NCI-H1105 treated with DMSO at 0.1 percent for 48 hours (cell line): Measurements from ENCODE around the gene AGBL4.
A peak's percentile ranks its signal among the peaks of the same experiment; 100 is the strongest.

Experiments used
- DNase-seq: peaks from one replicate; lab custom pipeline; 2025; lab: John Stamatoyannopoulos, UW

The AGBL4 gene

GRCh38 chr1:48649880-48650279, 1373.9 kb downstream of the AGBL4 start:
- DNase-seq, result no peak

DNA sequence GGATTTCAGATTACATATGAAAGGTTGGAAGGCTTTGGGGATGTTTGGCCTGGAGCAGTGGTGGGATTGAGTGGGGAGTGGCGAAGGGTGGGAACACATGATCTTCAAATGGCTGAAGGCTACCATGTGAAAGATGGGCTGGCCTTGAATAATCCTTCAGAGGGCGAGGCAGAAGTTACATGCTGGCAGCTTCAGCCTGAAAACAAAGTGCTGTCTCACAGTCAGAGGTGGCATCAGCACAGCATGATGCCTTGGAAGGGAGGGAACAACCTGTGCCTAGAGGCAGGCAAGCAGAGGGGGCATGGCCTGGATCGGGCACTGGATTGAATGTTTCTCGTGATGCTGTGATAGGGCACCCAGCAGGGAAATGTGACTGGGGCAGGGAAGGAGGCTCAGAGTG, 1377.9 kb downstream of the AGBL4 start:
- no peak for DNase-seq

- peak; percentile 71 for DNase-seq
Measured at GRCh38 chr1:48644905-48645605, 1378.7 kb downstream of the AGBL4 start.

DNA sequence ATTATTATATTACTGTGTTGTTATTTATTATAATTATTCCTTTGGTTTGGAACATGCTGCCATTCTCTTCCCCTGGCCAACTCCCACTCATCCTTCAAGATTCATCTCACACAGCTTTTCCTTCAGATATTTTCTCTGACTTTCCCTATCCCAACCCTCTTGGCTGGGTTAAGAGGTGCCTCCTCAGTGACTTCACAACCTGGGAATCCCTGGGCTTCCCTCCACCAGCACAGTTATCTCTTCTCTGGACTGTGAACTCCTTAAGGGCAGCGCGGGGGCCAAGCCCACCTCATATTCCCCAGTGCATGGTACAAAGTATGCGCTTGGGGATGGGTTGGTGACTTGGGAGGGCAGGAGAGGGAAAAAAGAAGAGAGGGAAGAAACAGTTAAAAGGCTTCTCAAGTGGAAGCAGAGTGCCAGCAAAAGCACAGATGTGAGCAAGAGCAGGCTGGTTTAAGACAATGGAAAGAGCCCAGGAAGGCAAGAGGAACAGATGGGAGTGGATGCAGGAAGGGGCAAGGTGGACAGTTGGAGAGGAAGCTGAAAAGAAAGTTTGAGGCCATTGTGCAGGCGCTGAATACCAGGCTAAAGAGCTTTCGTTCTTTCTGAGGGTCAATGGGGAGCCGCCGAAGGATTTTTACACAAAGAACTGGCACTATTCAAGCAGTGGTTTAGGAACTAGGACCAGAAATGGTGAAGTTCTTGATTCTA, 1379.4 kb downstream of the AGBL4 start:
- DNase-seq, result no peak

- no peak for DNase-seq
Measured at GRCh38 chr1:48643193-48643592, 1380.6 kb downstream of the AGBL4 start.

- no peak for DNase-seq
Measured at GRCh38 chr1:48640836-48641492, 1382.8 kb downstream of the AGBL4 start.

GRCh38 chr1:48629867-48630266, 1393.9 kb downstream of the AGBL4 start:
- no peak for DNase-seq

- peak; percentile 3 for DNase-seq
Measured at GRCh38 chr1:48627486-48627885, 1396.3 kb downstream of the AGBL4 start.

DNA sequence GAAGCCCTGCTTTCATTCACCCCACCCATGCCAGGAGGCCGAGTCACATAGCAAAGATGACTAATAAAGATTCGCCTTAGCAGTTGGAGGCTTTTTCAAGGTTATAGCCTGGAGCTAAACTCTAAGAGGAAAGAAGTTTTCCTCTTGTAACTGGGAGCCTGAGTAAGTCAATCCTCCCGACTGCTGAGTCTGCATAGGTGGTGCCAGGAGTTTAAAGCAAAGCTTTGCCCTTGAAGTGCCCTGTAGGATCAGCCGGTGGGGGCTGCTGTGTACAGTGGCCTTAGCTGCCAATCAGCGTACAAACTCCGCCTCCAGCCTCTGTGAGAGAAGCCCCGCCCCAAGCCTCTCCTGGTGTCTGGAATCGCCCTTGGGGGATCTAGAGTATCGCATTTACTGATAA, 1404.2 kb downstream of the AGBL4 start:
- no peak for DNase-seq

DNA sequence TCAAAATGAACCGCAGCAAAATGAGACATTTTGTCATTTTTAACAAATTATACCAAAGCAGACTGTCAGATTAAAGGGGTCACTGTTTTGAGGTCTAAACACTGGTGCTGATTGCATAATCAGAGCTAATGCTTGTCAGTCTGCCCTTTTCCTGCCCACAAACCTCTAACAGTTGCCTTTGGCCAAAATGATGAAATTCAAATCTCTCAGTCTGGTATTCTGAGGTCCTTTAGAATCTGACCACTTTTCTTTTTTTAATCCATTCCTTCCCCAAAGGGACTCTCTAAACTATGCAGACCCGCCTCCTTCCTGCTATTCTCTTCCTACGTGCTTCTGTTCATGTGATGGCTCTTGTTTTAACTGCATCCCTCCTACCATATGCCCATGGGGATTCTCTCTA, 1406.5 kb downstream of the AGBL4 start:
- DNase-seq, result no peak

DNA sequence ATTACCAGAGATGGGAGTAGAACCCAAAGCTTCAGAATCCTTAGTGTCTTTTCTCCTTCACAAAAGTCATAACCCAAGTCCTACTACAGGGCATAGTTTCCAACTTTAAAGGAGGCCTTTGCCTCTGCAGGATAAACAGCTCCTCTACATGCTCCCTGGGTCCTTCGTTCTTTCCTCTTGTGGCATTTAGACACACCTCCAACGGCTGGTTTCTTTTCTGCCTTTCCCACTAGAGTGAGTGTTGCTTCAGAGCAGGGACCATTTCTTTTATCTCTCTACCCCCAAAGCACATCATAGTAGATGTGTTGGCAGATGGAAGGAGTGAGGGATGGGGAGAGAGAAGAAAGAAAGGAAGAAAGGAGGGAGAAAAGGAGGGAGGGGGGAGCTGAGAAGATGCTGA, 1407.0 kb downstream of the AGBL4 start:
- no peak for DNase-seq

DNA sequence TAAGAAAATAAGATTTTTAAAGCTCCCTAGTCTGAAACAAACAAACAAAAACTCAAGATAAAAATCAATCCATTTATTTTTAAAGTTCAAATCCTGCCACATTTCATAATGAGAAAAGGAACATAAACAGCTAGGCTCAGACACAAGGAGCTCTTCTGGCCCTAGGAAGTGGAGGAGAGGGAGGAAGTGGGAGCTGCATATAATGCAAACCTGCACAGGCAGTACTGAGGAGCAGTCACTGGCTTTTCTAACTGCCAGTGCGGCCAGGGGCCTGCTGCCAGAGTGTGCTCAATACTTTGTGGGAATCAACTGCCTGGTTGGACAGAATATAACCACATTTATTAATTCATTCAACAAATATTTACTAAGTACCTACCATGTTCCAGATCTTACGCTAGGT, 1411.9 kb downstream of the AGBL4 start:
- no peak for DNase-seq

DNA sequence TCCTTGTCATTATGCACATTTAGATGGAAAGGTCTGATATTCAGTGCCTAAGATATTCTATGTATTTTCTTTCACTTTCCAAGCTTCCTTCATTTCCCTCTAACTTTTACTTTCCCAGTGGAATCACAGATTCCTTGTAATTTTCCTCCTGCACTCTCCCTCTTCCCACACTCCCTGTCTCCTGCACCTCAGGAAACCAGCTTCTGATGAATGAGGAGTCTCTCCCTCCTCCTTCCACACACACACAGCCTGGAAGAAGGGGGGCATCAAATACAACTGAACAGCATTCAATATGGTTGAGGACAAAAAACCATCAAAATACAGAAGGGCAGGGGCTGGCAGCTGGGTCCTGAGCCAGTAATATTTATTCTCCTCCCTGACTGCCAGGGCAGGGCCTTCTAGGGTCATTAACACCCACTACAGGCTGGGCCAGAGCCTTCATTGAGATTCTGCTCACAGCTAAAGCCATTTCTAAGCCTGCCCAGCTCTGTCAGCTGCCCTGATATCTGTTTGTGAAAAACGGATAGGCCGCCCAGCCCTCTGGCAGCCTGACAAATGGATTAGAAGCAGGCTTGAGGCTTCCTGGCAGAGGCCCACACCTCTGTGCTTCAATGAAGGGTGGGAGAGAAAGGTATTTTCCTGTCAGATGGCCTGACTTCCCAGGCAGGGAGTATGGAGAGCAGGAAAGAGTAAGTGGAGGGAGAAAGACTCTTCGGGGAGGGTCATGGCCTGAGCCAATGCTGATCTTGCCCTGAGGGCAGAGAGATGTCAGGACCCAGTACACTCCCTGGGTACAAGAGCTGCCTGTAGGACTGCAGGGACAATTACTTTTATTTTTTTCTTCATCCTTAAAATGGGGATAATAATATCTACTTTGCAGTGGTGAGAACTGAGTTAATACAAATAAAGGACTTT, 1412.9 kb downstream of the AGBL4 start:
- peak; percentile 84 for DNase-seq

GRCh38 chr1:48608882-48609281, 1414.9 kb downstream of the AGBL4 start:
- DNase-seq, result no peak

DNA sequence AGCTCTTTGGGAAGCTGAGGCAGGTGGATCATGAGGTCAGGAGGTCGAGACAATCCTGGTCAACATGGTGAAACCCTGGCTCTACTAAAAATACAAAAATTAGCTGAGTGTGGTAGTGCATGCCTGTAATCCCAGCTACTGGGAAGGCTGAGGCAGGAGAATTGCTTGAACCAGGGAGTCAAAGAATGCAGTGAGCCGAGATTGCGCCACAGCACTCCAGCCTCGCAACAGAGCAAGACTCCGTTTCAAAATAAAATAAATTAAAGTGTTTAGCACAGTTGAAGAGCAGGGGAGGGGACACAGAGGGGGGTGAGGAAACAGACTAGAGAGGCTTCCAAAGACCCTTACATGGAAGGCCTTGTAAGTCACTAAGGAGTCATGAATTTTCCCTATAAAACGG, 1420.5 kb downstream of the AGBL4 start:
- no peak for DNase-seq

DNA sequence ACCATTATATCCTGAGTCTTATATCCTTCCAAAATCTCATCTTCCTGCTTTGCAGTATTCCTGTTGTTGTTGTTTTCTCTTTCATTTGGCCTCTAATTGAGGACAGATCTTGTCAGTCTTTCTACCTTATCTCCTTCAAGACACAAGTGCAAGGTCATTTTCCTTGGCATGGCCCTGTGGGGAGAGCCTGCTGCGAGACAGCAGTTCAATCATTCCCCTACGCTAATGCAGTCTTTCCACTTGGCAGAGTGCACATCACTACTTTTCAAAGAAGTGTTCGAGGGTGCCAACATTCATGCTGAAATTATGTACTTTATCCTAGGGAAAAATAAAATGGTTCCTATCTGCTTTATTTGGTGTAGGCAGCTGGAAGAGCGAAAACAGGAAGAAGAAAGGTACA, 1421.4 kb downstream of the AGBL4 start:
- no peak for DNase-seq

- no peak for DNase-seq
Measured at GRCh38 chr1:48600182-48600581, 1423.6 kb downstream of the AGBL4 start.

DNA sequence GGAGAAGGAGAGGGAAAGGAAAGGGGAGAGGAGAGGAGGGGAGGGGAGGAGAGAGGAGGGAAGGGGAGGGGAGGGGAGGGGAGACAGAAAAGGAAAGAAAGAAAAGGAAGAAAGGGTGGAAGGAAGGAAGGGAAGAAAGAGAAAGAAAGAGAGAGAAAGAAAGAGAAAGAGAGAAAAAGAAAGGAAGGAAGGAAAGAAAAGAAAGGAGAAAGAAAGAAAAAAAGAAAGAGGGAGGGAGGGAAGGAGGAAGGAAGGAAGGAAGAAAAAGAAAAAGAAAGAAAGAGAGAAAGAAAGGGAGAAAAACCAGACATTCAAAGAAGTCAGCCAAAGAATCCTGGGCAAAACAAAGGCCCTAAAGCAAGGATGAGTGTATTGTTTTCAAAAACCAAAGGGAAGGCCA, 1426.1 kb downstream of the AGBL4 start:
- DNase-seq, result no peak

DNA sequence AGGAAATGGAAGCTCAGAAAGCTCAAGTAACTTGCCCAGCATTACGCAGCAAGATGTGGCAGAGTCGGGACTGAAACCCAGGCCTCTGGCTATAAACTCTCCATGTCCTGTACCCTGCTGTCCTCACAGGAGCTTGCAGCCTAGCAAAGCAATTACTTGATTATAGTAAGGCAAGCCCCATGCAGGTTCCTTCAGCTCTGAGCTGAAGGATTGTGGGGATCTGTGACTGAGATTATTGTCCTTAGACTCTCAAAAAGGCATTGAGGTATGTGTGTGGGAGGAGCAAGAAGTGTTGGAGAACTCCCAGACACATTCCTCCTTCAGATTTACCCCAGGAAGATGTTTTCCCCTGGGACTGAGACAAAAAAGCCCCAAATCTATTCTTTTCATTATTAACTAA, 1427.7 kb downstream of the AGBL4 start:
- no peak for DNase-seq

DNA sequence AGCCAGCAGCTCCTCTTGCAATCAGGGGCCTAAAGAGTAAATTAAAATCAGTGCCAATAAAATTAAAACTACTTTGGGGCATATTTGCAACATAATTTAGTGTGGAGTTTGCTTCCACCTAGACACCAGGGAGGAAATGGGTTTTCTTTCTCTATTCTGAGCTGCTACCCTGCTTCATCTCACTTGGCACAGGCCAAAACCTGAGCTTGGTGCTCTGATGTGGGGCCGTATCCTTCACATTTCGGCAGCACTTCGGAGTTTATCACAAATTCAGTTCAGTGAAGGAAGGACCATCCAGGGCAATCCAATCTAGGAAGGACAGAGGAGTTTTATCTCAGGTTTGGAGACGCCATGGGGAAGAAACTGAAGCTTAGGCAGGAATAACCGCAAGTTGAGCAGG, 1428.1 kb downstream of the AGBL4 start:
- no peak for DNase-seq

DNA sequence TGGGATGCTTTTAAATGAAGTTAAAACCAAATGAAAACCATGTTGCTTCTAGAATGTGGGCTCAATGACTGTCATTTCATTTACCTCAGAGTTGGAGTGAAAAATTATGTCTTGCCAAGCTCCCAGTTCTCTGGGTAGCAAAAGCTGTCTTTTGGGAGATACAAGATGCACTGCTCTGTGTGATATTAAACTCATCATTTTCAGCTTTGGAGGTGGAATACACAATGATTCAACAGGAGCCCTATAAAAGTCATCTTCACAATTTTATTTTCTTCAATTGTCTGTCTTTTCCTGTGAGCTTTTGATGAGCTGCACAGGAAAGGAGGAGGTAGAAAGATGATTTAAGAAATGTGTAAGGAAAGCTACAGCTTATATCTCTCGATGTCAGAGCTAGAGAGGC, 1431.4 kb downstream of the AGBL4 start:
- no peak for DNase-seq

GRCh38 chr1:48591181-48591580, 1432.6 kb downstream of the AGBL4 start:
- DNase-seq, result no peak
